Duodenal mucosa (tissue), 2 donors: Measurements from ENCODE around the gene BCAP31.
"Not testable (repeated sequence)": the region's sequence is repeated elsewhere in the genome, so short reads cannot be mapped to it uniquely, and the experiment has no call there.

Source experiments
- H3K27ac ChIP-seq: one replicate; pipeline ENCODE4 v1.7.0; 2013; ENCODE audit warnings: low read depth, low read length
- H3K27me3 ChIP-seq, 2 donors: one replicate each; pipeline ENCODE4 v1.7.0; 2013; ENCODE audit warnings: low read length in 2 of 2, control low read depth in 1 of 2; ENCODE audit not compliant: insufficient read depth in 2 of 2, control insufficient read depth in 1 of 2
- H3K36me3 ChIP-seq, 2 donors: one replicate each; pipeline ENCODE4 v1.7.0; 2013; ENCODE audit warnings: low read length in 2 of 2, control low read depth in 1 of 2; ENCODE audit not compliant: insufficient read depth in 2 of 2, control insufficient read depth in 1 of 2
- H3K4me1 ChIP-seq, 2 donors: one replicate each; pipeline ENCODE4 v1.7.0; 2013; ENCODE audit warnings: low read length in 2 of 2, control low read depth in 1 of 2; ENCODE audit not compliant: insufficient read depth in 2 of 2, control insufficient read depth in 1 of 2
- H3K4me3 ChIP-seq, 2 donors: one replicate each; pipeline ENCODE4 v1.7.0; 2013; ENCODE audit warnings: low read length in 2 of 2, low read depth in 1 of 2
- H3K9ac ChIP-seq, 2 donors: one replicate each; pipeline ENCODE4 v1.7.0; 2013; ENCODE audit warnings: low read length in 2 of 2, low read depth in 1 of 2
- H3K9me3 ChIP-seq, 2 donors: one replicate each; pipeline ENCODE4 v1.7.0; 2013; ENCODE audit warnings: low read length in 2 of 2, control low read depth in 1 of 2; ENCODE audit not compliant: control insufficient read depth in 1 of 2

Gene BCAP31

GRCh38 chrX:153687121-153688039 lies 36.8 kb downstream of the BCAP31 start, which contains the start of gene SLC6A8:
Gene SLC6A8 (plus strand): TSS chrX:153687926. CDS start chrX:153688575, 649 bp downstream.
- Histone ChIP-seq H3K9ac (no peak within 1 kb of the TSS), H3K27me3 (no peaks in the 10 kb centered on the region), H3K36me3 (no peaks in the 10 kb centered on the region), H3K27ac (no peak within 1 kb of the TSS), H3K9me3 (no peaks in the 10 kb centered on the region), H3K4me3 (peak within 1 kb of the TSS in 1 of 2 donors; percentile 16), H3K4me1 (peaks cover 0 to 4% of the 10 kb centered on the region in 2 donors)

GRCh38 chrX:153686711-153687110 lies 37.5 kb downstream of the BCAP31 start:
- H3K27me3 ChIP-seq, result no peaks in the 10 kb centered on the region
- H3K4me1 ChIP-seq, result peaks cover 0 to 4% of the 10 kb centered on the region in 2 donors
- no peak overlapping the region for H3K9ac ChIP-seq
- no peaks in the 10 kb centered on the region for H3K36me3 ChIP-seq
- H3K4me3 ChIP-seq, result no peak overlapping the region
- H3K9me3 ChIP-seq, result no peaks in the 10 kb centered on the region
- no peak overlapping the region for H3K27ac ChIP-seq

GRCh38 chrX:153685751-153686696 lies 38.2 kb downstream of the BCAP31 start:
- Histone ChIP-seq H3K9me3 (no peaks in the 10 kb centered on the region), H3K27ac (no peak overlapping the region)

GRCh38 chrX:153685156-153685536 lies 39.0 kb downstream of the BCAP31 start:
- H3K36me3 ChIP-seq, result no peaks in the 10 kb centered on the region
- H3K4me3 ChIP-seq, result no peak overlapping the region
- no peak overlapping the region for H3K9ac ChIP-seq
- no peak overlapping the region for H3K27ac ChIP-seq
- no peaks in the 10 kb centered on the region for H3K27me3 ChIP-seq
- H3K4me1 ChIP-seq, result peaks cover 0 to 4% of the 10 kb centered on the region in 2 donors
- H3K9me3 ChIP-seq, result no peaks in the 10 kb centered on the region

More at GRCh38 chrX:153685751-153686696, 38.2 kb downstream of the BCAP31 start:
- Histone ChIP-seq H3K36me3 (no peaks in the 10 kb centered on the region), H3K4me3 (no peak overlapping the region), H3K27me3 (no peaks in the 10 kb centered on the region), H3K9ac (no peak overlapping the region), H3K4me1 (peaks cover 0 to 4% of the 10 kb centered on the region in 2 donors)

GRCh38 chrX:153684467-153685155 lies 39.6 kb downstream of the BCAP31 start:
- no peak overlapping the region for H3K4me3 ChIP-seq
- no peaks in the 10 kb centered on the region for H3K36me3 ChIP-seq
- H3K27ac ChIP-seq, result no peak overlapping the region
- no peak overlapping the region for H3K9ac ChIP-seq
- H3K4me1 ChIP-seq, result no peaks in the 10 kb centered on the region
- H3K27me3 ChIP-seq, result no peaks in the 10 kb centered on the region
- H3K9me3 ChIP-seq, result no peaks in the 10 kb centered on the region

GRCh38 chrX:153683486-153683885 lies 40.7 kb downstream of the BCAP31 start:
- not testable (repeated sequence) for H3K9me3 ChIP-seq, H3K27ac ChIP-seq, H3K36me3 ChIP-seq, H3K27me3 ChIP-seq, H3K9ac ChIP-seq, H3K4me1 ChIP-seq, H3K4me3 ChIP-seq

GRCh38 chrX:153681175-153681574 lies 43.0 kb downstream of the BCAP31 start:
- Histone ChIP-seq H3K4me1 (no peaks in the 10 kb centered on the region), H3K27ac (no peak overlapping the region), H3K4me3 (no peak overlapping the region), H3K36me3 (no peaks in the 10 kb centered on the region), H3K27me3 (no peaks in the 10 kb centered on the region), H3K9ac (no peak overlapping the region), H3K9me3 (no peaks in the 10 kb centered on the region)

- Histone ChIP-seq H3K9ac (no peak overlapping the region), H3K27ac (no peak overlapping the region), H3K4me1 (no peaks in the 10 kb centered on the region), H3K36me3 (no peaks in the 10 kb centered on the region), H3K27me3 (peaks cover 10 to 14% of the 10 kb centered on the region in 2 donors), H3K4me3 (no peak overlapping the region), H3K9me3 (no peaks in the 10 kb centered on the region)
These were observed 49.9 kb downstream of the BCAP31 start for GRCh38 chrX:153674219-153674851.

GRCh38 chrX:153673428-153674218 lies 50.6 kb downstream of the BCAP31 start, which contains the start of gene PNCK:
Gene PNCK (minus strand): TSS chrX:153673813. CDS start chrX:153673076, 737 bp downstream.
- Histone ChIP-seq H3K27me3 (peaks cover 10 to 14% of the 10 kb centered on the region in 2 donors), H3K4me3 (no peak within 1 kb of the TSS), H3K9ac (no peak within 1 kb of the TSS)

More at GRCh38 chrX:153673428-153674218, 50.6 kb downstream of the BCAP31 start, which contains the start of gene PNCK:
- no peaks in the 10 kb centered on the region for H3K9me3 ChIP-seq
- H3K27ac ChIP-seq, result no peak within 1 kb of the TSS
- no peaks in the 10 kb centered on the region for H3K4me1 ChIP-seq
- H3K36me3 ChIP-seq, result no peaks in the 10 kb centered on the region
